A673 (cell line): ENCODE results near the gene KAZN.

Experiments
- EZH2 ChIP-seq: fragments of 200-600 bp; sonication (generic); IDR thresholded peaks from 2 replicates; pipeline ENCODE4 v1.6.1; 2017; ENCODE audit warnings: borderline replicate concordance, low read depth, mild to moderate bottlenecking, mixed read lengths, antibody characterized with exemption, low read length; ENCODE audit not compliant: poor library complexity, severe bottlenecking
- TF ChIP-seq, protein P1 (sequence below): fragments of 300-800, 200-600 bp; sonication (generic); conservative IDR thresholded peaks from 2 replicates; pipeline ENCODE4 v1.5.1; 2017; ENCODE audit warnings: low read depth, mild to moderate bottlenecking, antibody characterized with exemption, low read length, moderate library complexity, mixed read lengths

DNA sequence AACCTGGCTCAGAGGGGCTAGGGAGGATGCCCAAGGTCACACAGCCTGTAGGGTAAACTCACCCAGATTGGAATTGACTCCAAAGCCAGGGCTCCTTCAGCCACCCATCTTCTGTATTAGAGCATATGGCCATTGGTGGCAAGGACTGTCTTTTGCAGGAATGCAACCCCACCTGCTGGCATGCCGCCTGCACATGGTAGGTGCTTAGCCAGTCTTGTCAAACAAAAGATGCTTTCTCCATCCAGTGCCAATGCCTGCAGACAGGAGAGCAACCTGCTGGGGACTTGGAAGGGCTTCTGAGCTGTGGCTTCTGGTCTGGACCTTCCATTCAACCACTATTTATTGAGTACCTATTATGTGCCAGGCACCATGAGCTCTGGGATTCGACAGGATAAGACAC lies 459.8 kb downstream of the KAZN start:
- TF ChIP-seq, protein P1, sequence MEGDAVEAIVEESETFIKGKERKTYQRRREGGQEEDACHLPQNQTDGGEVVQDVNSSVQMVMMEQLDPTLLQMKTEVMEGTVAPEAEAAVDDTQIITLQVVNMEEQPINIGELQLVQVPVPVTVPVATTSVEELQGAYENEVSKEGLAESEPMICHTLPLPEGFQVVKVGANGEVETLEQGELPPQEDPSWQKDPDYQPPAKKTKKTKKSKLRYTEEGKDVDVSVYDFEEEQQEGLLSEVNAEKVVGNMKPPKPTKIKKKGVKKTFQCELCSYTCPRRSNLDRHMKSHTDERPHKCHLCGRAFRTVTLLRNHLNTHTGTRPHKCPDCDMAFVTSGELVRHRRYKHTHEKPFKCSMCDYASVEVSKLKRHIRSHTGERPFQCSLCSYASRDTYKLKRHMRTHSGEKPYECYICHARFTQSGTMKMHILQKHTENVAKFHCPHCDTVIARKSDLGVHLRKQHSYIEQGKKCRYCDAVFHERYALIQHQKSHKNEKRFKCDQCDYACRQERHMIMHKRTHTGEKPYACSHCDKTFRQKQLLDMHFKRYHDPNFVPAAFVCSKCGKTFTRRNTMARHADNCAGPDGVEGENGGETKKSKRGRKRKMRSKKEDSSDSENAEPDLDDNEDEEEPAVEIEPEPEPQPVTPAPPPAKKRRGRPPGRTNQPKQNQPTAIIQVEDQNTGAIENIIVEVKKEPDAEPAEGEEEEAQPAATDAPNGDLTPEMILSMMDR: no peak
- no peak for TF ChIP-seq EZH2
